Measurements from ENCODE around the gene OR5AU1. TPM values are rescaled to one million over a fixed set of nuclear protein-coding genes. Genes with fewer than 3 reads are reported as not detected.

The OR5AU1 gene
- polyA plus RNA-seq, 1 of the 3 experiments (the other 2 are of a cell fraction), result not detected

DNA sequence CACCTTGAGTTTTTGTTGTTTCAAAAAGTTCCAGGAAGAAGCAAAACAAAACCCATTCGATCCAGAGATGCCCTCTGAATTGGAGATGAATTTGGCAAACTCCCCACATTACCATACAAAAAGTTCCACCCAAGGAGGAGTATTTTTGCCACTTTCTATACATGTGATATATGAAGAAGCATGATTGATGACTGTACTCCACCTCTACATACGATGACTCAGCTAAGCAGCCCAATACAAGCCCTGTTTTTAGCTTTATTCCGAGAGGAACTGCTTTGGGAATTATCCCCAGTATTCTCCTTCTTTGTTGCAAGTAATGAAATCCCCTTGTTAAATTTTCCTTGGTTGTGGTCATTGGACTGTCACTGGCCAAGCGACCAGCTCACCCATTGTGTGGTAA lies 43.6 kb downstream of the OR5AU1 start:
- Histone ChIP-seq H3K9me3 (no peaks in the 10 kb centered on the region), H3K27me3 (ENCODE audit: insufficient read depth) (no peaks in the 10 kb centered on the region; the same call in 1 of the 2 replicates), H4K20me1 (ENCODE audit: insufficient read depth) (no peaks in the 10 kb centered on the region), H3K4me2 (no peak overlapping the region), H3K79me2 (ENCODE audit: insufficient read depth) (no peaks in the 10 kb centered on the region), H3K36me3 (replicated peaks in 1 of 2; ENCODE audit: control insufficient read depth in 1 of 2, insufficient read depth in 2 of 2, low read length in 1 of 2) (no peaks in the 10 kb centered on the region), H3K4me1 (ENCODE audit: control insufficient read depth in 1 of 2, insufficient read depth in 2 of 2, low read depth in 1 of 2, low read length in 1 of 2) (peaks cover 2% of the 10 kb centered on the region in 2 experiments; a peak in 2 of 4 replicates), H3K9ac (no peak overlapping the region), H2AFZ (ENCODE audit: low read depth) (no peak overlapping the region), H3K9me2 (no peaks in the 10 kb centered on the region), H3K27ac (ENCODE audit: low read depth in 2 of 2, low read length in 1 of 2) (no peak overlapping the region), H3F3A (replicated peaks; ENCODE audit: insufficient read depth) (no peaks in the 10 kb centered on the region), H3K4me3 (ENCODE audit: low read depth in 2 of 2, low read length in 1 of 2) (no peak overlapping the region)
- TF ChIP-seq RXRA (IDR thresholded peaks at IDR 0.05; ENCODE audit: borderline replicate concordance, low read depth), result no peak
- no peak for TF ChIP-seq RCOR1 (IDR thresholded peaks at IDR 0.05; ENCODE audit: low read length)
- TF ChIP-seq ELF1 (IDR thresholded peaks at IDR 0.05), result no peak
- no peak for TF ChIP-seq MAX (IDR thresholded peaks at IDR 0.05; ENCODE audit: low read depth)
- TF ChIP-seq FOSL2 (IDR thresholded peaks at IDR 0.05; ENCODE audit: borderline replicate concordance, low read depth), result no peak
- TF ChIP-seq MEF2A (IDR thresholded peaks at IDR 0.05; ENCODE audit: borderline replicate concordance, low read depth), result no peak
- no peak for TF ChIP-seq FOXJ3 (CRISPR knock-in tag; IDR thresholded peaks at IDR 0.05)
- no peak for TF ChIP-seq JUND (IDR thresholded peaks at IDR 0.05)
- TF ChIP-seq, protein P1, sequence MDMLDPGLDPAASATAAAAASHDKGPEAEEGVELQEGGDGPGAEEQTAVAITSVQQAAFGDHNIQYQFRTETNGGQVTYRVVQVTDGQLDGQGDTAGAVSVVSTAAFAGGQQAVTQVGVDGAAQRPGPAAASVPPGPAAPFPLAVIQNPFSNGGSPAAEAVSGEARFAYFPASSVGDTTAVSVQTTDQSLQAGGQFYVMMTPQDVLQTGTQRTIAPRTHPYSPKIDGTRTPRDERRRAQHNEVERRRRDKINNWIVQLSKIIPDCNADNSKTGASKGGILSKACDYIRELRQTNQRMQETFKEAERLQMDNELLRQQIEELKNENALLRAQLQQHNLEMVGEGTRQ (IDR thresholded peaks at IDR 0.05; ENCODE audit: borderline replicate concordance, low read depth, low read length), result no peak
- no peak for TF ChIP-seq GATA2 (CRISPR knock-in tag; IDR thresholded peaks at IDR 0.05)
- 65% methylated on average over 4 of the region's 4 CpGs for WGBS (ENCODE audit: low lambda C conversion rate)
- no peak for DNase-seq
- ChIA-PET CTCF (interaction anchor here (0.9 to 1.9 kb wide), 5 partner anchors 8 to 98 kb away, joined by 3 to 6 read pairs (median 4); no protein-coding TSS in a partner anchor), POLR2A (no interaction called here)

GRCh38 chr14:21109377-21110138 lies 46.3 kb downstream of the OR5AU1 start:
- no peaks in the 10 kb centered on the region for H3K9me2 ChIP-seq
- POLR2A ChIA-PET, result no interaction called here

More at GRCh38 chr14:21109377-21110138, 46.3 kb downstream of the OR5AU1 start:
- peaks cover 5 to 18% of the 10 kb centered on the region in 2 experiments; a peak in 3 of 4 replicates for H3K4me1 ChIP-seq (ENCODE audit: control insufficient read depth in 1 of 2, insufficient read depth in 2 of 2, low read depth in 1 of 2, low read length in 1 of 2)
- no peaks in the 10 kb centered on the region for H4K20me1 ChIP-seq (ENCODE audit: insufficient read depth)
- no peak overlapping the region for H3K9ac ChIP-seq
- no peak overlapping the region for H2AFZ ChIP-seq (ENCODE audit: low read depth)
- TF ChIP-seq TAF1 (IDR thresholded peaks at IDR 0.05; ENCODE audit: borderline replicate concordance, low read depth, low read length), result no peak
- no peak for TF ChIP-seq NFIC (IDR thresholded peaks at IDR 0.05; ENCODE audit: borderline replicate concordance)
- no peak for TF ChIP-seq CHD2 (IDR thresholded peaks at IDR 0.05; ENCODE audit: low read length, partially characterized antibody)
- TF ChIP-seq MAX (IDR thresholded peaks at IDR 0.05; ENCODE audit: low read depth), result no peak
- TF ChIP-seq, protein P2, sequence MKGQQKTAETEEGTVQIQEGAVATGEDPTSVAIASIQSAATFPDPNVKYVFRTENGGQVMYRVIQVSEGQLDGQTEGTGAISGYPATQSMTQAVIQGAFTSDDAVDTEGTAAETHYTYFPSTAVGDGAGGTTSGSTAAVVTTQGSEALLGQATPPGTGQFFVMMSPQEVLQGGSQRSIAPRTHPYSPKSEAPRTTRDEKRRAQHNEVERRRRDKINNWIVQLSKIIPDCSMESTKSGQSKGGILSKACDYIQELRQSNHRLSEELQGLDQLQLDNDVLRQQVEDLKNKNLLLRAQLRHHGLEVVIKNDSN (IDR thresholded peaks at IDR 0.05; ENCODE audit: borderline replicate concordance, low read depth), result no peak
- no peak for TF ChIP-seq RFX5 (IDR thresholded peaks at IDR 0.05; ENCODE audit: low read length)
- TF ChIP-seq, protein P1 (IDR thresholded peaks at IDR 0.05; ENCODE audit: borderline replicate concordance, low read depth, low read length), result no peak
- no peak for TF ChIP-seq RCOR1 (IDR thresholded peaks at IDR 0.05; ENCODE audit: low read length)
- TF ChIP-seq, protein P3, sequence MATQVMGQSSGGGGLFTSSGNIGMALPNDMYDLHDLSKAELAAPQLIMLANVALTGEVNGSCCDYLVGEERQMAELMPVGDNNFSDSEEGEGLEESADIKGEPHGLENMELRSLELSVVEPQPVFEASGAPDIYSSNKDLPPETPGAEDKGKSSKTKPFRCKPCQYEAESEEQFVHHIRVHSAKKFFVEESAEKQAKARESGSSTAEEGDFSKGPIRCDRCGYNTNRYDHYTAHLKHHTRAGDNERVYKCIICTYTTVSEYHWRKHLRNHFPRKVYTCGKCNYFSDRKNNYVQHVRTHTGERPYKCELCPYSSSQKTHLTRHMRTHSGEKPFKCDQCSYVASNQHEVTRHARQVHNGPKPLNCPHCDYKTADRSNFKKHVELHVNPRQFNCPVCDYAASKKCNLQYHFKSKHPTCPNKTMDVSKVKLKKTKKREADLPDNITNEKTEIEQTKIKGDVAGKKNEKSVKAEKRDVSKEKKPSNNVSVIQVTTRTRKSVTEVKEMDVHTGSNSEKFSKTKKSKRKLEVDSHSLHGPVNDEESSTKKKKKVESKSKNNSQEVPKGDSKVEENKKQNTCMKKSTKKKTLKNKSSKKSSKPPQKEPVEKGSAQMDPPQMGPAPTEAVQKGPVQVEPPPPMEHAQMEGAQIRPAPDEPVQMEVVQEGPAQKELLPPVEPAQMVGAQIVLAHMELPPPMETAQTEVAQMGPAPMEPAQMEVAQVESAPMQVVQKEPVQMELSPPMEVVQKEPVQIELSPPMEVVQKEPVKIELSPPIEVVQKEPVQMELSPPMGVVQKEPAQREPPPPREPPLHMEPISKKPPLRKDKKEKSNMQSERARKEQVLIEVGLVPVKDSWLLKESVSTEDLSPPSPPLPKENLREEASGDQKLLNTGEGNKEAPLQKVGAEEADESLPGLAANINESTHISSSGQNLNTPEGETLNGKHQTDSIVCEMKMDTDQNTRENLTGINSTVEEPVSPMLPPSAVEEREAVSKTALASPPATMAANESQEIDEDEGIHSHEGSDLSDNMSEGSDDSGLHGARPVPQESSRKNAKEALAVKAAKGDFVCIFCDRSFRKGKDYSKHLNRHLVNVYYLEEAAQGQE (IDR thresholded peaks at IDR 0.05; ENCODE audit: low read depth, low read length), result no peak
- no peak for TF ChIP-seq MEF2A (IDR thresholded peaks at IDR 0.05; ENCODE audit: borderline replicate concordance, low read depth)
- TF ChIP-seq YY1 (IDR thresholded peaks at IDR 0.05; ENCODE audit: low read depth), result no peak
- TF ChIP-seq, protein P4, sequence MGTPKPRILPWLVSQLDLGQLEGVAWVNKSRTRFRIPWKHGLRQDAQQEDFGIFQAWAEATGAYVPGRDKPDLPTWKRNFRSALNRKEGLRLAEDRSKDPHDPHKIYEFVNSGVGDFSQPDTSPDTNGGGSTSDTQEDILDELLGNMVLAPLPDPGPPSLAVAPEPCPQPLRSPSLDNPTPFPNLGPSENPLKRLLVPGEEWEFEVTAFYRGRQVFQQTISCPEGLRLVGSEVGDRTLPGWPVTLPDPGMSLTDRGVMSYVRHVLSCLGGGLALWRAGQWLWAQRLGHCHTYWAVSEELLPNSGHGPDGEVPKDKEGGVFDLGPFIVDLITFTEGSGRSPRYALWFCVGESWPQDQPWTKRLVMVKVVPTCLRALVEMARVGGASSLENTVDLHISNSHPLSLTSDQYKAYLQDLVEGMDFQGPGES (IDR thresholded peaks at IDR 0.05; ENCODE audit: low read depth, low read length), result no peak
- peaks cover 6% of the 10 kb centered on the region for H3F3A ChIP-seq (replicated peaks; ENCODE audit: insufficient read depth)
- WGBS (ENCODE audit: low lambda C conversion rate), result 71% methylated on average over 6 of the region's 6 CpGs
- H3K36me3 ChIP-seq (replicated peaks in 1 of 2; ENCODE audit: control insufficient read depth in 1 of 2, insufficient read depth in 2 of 2, low read length in 1 of 2), result no peaks in the 10 kb centered on the region
- H3K27me3 ChIP-seq (ENCODE audit: insufficient read depth), result no peaks in the 10 kb centered on the region
- H3K27ac ChIP-seq (ENCODE audit: low read depth in 2 of 2, low read length in 1 of 2), result no peak overlapping the region
- no peak overlapping the region for H3K4me2 ChIP-seq
- H3K9me3 ChIP-seq, result no peaks in the 10 kb centered on the region
- CTCF ChIA-PET, result interaction anchor here (1.1 to 20.5 kb wide), 10 partner anchors 8 to 138 kb away, joined by 3 to 555 read pairs (median 6); partner anchors contain the start of genes ARHGEF40 and NDRG2
- DNase-seq, result no peak
- no peaks in the 10 kb centered on the region for H3K79me2 ChIP-seq (ENCODE audit: insufficient read depth)
- H3K4me3 ChIP-seq (ENCODE audit: low read depth in 2 of 2, low read length in 1 of 2), result no peak overlapping the region

All from SK-N-SH (cell line).